LNCAP (cell line): Measurements from ENCODE around the gene ELL2.

Source experiments
- TF ChIP-seq, protein P1 (sequence below): fragments of 450-650 bp; IDR thresholded peaks from 2 replicates; pipeline ENCODE4 v1.5.1; 2017; ENCODE audit warnings: mild to moderate bottlenecking

ELL2 gene

DNA sequence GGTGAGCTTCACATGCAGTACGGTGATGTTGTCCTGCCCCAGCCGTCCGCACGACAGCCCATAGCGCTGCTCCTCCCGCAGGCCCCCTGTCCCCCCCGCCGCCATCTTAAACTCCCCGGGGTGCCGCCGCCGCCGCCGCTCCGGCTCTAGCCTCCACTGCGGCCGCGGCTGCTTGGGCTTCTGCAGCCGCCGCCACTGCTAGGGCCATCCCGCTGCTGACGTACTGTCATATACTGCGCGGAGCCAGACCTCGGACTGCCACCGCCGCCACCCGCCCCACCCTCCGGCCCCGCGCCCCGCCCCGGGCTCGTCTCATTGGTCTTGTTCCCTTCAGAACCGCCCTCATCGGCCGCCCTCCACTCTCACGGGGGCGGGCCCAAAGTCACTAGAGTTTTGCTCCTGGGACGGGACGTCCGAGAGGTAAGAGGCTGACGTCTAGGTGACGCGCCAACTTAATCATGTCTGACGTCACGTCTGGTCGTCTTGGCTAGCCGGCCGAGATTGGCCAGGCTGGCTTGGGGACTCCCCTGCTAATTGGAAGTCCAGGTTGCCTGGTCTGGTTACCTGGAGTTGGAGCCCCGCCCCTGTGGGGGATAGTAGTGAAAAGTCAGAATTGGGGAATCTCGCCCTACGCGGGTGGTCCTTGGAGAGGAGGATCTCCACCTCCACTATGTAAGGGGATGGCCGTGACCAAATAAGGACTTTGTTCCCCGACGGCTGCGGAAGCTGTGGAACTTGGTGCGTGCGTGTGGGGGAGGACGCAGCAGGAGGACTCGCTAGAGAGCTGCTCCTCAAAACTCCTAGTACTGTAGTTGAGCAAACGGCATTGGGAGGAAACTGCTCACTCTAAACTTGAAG lies at the start of gene ELL2:
Gene ELL2, minus strand, starts transcription at position 235 of the 858 bp plus-strand sequence. Its CDS starts 130 bp downstream, at position 105.
- TF ChIP-seq, protein P1, sequence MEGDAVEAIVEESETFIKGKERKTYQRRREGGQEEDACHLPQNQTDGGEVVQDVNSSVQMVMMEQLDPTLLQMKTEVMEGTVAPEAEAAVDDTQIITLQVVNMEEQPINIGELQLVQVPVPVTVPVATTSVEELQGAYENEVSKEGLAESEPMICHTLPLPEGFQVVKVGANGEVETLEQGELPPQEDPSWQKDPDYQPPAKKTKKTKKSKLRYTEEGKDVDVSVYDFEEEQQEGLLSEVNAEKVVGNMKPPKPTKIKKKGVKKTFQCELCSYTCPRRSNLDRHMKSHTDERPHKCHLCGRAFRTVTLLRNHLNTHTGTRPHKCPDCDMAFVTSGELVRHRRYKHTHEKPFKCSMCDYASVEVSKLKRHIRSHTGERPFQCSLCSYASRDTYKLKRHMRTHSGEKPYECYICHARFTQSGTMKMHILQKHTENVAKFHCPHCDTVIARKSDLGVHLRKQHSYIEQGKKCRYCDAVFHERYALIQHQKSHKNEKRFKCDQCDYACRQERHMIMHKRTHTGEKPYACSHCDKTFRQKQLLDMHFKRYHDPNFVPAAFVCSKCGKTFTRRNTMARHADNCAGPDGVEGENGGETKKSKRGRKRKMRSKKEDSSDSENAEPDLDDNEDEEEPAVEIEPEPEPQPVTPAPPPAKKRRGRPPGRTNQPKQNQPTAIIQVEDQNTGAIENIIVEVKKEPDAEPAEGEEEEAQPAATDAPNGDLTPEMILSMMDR: no peak

GRCh38 chr5:96008987-96009647 lies 47.5 kb upstream of the ELL2 start:
- TF ChIP-seq, protein P1: no peak

GRCh38 chr5:96008487-96008886 lies 46.8 kb upstream of the ELL2 start:
- TF ChIP-seq, protein P1: no peak

DNA sequence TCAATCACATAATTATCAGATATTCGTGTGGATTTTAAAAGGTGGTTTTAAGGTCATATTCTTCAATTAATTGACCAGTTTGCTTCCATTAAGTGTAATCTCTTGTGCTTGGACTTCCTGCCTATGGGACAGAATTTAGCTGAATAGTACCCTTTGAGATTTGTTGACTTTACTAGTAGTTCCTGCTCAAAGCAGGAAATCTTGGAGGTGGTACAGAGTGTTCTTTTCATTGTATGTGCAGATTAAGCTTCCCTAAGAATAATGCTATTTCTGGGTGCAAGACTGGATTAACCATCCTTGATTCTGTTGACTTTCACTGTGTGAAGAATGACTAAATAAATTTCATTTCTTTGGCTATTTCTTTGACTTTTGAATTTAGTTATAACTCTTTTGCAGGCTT lies 45.4 kb upstream of the ELL2 start:
- TF ChIP-seq, protein P1: no peak

DNA sequence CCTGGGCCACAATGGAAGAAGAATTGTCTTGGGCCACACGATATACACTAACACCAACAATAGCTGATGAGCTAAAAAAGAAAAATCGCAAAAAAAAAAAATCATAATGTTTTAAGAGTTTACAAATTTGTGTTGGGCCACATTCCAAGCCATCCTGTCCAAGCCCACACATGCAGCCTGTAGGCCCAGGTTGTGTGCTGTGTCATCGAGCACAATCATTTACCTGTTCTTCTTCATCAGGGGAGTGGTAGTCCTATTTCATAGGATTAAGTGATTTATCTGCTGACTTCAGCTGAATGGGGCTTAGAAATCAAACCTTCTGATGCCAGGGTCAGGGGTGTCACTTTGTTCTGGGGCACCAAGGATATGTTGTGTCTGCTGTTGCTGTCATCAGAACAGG lies 44.6 kb upstream of the ELL2 start:
- TF ChIP-seq, protein P1: no peak

DNA sequence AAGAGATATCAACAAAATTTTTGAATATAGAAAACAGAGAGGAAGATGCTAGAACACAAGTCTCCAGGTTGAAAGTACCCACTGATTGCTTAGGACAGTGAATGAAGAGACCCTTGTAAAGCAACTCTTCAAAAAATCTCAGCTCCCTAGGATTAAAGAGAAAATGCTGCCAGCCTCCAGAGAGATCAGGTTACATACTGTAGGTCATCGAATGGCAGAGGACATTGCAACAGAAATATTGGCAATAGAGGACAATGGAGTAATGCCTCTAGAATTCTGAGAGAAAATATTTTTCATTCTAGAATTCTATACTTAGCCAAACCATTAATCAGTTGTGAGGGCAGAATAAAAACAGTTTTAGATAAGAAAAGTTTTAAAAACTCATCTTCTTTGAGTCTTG lies 43.1 kb upstream of the ELL2 start:
- TF ChIP-seq, protein P1: no peak

DNA sequence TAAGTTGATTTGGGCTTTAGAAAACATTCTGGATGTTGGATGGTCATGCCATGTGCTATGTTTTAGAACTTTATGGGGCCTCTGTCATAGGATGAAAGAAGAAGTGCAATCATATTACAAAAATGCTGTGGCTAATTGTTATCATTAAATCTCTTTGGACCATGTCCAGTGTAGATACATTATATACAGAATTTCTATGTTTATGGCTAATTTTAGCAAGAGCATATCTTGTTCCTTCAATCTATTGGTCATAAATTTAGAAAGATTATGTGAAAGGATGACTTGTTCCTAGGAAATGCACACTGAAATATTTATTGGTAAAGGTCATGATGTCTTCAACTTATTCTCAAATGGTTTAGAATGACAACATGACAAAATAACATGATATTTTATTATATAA lies 42.4 kb upstream of the ELL2 start:
- TF ChIP-seq, protein P1: no peak
